Measurements from ENCODE around the gene SNAPIN.

DNA sequence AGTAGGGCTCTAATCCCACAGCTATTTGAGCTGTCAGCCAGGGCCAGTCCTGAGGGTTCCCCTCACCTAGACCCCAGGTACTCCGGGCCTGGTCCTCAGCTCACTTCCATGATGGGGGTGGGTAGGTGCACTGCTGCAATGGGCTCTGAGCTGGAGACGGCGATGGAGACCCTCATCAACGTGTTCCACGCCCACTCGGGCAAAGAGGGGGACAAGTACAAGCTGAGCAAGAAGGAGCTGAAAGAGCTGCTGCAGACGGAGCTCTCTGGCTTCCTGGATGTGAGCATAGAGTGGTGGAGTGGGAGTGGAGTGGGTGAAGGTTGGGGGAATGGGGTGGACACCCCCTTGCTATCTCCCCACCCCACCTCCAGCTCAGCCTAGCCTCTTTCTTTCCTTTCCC, 28.1 kb upstream of the SNAPIN start:
- TF ChIP-seq, protein P1, sequence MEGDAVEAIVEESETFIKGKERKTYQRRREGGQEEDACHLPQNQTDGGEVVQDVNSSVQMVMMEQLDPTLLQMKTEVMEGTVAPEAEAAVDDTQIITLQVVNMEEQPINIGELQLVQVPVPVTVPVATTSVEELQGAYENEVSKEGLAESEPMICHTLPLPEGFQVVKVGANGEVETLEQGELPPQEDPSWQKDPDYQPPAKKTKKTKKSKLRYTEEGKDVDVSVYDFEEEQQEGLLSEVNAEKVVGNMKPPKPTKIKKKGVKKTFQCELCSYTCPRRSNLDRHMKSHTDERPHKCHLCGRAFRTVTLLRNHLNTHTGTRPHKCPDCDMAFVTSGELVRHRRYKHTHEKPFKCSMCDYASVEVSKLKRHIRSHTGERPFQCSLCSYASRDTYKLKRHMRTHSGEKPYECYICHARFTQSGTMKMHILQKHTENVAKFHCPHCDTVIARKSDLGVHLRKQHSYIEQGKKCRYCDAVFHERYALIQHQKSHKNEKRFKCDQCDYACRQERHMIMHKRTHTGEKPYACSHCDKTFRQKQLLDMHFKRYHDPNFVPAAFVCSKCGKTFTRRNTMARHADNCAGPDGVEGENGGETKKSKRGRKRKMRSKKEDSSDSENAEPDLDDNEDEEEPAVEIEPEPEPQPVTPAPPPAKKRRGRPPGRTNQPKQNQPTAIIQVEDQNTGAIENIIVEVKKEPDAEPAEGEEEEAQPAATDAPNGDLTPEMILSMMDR (IDR thresholded peaks at IDR 0.05), result no peak
- TF ChIP-seq, protein P2, sequence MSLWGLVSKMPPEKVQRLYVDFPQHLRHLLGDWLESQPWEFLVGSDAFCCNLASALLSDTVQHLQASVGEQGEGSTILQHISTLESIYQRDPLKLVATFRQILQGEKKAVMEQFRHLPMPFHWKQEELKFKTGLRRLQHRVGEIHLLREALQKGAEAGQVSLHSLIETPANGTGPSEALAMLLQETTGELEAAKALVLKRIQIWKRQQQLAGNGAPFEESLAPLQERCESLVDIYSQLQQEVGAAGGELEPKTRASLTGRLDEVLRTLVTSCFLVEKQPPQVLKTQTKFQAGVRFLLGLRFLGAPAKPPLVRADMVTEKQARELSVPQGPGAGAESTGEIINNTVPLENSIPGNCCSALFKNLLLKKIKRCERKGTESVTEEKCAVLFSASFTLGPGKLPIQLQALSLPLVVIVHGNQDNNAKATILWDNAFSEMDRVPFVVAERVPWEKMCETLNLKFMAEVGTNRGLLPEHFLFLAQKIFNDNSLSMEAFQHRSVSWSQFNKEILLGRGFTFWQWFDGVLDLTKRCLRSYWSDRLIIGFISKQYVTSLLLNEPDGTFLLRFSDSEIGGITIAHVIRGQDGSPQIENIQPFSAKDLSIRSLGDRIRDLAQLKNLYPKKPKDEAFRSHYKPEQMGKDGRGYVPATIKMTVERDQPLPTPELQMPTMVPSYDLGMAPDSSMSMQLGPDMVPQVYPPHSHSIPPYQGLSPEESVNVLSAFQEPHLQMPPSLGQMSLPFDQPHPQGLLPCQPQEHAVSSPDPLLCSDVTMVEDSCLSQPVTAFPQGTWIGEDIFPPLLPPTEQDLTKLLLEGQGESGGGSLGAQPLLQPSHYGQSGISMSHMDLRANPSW (CRISPR knock-in tag; conservative IDR thresholded peaks at IDR 0.05; ENCODE audit: low read depth), result no peak
- TF ChIP-seq, protein P3, sequence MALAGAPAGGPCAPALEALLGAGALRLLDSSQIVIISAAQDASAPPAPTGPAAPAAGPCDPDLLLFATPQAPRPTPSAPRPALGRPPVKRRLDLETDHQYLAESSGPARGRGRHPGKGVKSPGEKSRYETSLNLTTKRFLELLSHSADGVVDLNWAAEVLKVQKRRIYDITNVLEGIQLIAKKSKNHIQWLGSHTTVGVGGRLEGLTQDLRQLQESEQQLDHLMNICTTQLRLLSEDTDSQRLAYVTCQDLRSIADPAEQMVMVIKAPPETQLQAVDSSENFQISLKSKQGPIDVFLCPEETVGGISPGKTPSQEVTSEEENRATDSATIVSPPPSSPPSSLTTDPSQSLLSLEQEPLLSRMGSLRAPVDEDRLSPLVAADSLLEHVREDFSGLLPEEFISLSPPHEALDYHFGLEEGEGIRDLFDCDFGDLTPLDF (CRISPR knock-in tag; IDR thresholded peaks at IDR 0.05), result no peak
- no peak for TF ChIP-seq ELF4 (CRISPR knock-in tag; IDR thresholded peaks at IDR 0.05; ENCODE audit: low read depth)
- TF ChIP-seq, protein P4, sequence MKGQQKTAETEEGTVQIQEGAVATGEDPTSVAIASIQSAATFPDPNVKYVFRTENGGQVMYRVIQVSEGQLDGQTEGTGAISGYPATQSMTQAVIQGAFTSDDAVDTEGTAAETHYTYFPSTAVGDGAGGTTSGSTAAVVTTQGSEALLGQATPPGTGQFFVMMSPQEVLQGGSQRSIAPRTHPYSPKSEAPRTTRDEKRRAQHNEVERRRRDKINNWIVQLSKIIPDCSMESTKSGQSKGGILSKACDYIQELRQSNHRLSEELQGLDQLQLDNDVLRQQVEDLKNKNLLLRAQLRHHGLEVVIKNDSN (CRISPR knock-in tag; IDR thresholded peaks at IDR 0.05), result no peak
- TF ChIP-seq, protein P5, sequence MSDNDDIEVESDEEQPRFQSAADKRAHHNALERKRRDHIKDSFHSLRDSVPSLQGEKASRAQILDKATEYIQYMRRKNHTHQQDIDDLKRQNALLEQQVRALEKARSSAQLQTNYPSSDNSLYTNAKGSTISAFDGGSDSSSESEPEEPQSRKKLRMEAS (CRISPR knock-in tag; IDR thresholded peaks at IDR 0.05), result no peak
- TF ChIP-seq, protein P6, sequence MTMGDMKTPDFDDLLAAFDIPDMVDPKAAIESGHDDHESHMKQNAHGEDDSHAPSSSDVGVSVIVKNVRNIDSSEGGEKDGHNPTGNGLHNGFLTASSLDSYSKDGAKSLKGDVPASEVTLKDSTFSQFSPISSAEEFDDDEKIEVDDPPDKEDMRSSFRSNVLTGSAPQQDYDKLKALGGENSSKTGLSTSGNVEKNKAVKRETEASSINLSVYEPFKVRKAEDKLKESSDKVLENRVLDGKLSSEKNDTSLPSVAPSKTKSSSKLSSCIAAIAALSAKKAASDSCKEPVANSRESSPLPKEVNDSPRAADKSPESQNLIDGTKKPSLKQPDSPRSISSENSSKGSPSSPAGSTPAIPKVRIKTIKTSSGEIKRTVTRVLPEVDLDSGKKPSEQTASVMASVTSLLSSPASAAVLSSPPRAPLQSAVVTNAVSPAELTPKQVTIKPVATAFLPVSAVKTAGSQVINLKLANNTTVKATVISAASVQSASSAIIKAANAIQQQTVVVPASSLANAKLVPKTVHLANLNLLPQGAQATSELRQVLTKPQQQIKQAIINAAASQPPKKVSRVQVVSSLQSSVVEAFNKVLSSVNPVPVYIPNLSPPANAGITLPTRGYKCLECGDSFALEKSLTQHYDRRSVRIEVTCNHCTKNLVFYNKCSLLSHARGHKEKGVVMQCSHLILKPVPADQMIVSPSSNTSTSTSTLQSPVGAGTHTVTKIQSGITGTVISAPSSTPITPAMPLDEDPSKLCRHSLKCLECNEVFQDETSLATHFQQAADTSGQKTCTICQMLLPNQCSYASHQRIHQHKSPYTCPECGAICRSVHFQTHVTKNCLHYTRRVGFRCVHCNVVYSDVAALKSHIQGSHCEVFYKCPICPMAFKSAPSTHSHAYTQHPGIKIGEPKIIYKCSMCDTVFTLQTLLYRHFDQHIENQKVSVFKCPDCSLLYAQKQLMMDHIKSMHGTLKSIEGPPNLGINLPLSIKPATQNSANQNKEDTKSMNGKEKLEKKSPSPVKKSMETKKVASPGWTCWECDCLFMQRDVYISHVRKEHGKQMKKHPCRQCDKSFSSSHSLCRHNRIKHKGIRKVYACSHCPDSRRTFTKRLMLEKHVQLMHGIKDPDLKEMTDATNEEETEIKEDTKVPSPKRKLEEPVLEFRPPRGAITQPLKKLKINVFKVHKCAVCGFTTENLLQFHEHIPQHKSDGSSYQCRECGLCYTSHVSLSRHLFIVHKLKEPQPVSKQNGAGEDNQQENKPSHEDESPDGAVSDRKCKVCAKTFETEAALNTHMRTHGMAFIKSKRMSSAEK (CRISPR knock-in tag; IDR thresholded peaks at IDR 0.05; ENCODE audit: borderline replicate concordance), result no peak
- no peak for TF ChIP-seq CREB1 (CRISPR knock-in tag; IDR thresholded peaks at IDR 0.05)
- TF ChIP-seq GRHL2 (CRISPR knock-in tag; IDR thresholded peaks at IDR 0.05; ENCODE audit: insufficient replicate concordance, severe bottlenecking), result no peak

Data from WTC11 (cell line).